GM23248 (cell line): ENCODE results near the gene DPP6. TPM values are rescaled to one million over a fixed set of nuclear protein-coding genes. Genes with fewer than 3 reads are reported as not detected.

Experiments used
- DNase-seq: peaks from one replicate; pipeline ENCODE4 v3.0.0-alpha.2; 2015
- H2AFZ ChIP-seq: fragments of 200-600 bp; sonication (generic); 2 replicates; pipeline ENCODE4 v1.6.1; 2016; ENCODE audit warnings: antibody characterized with exemption
- H3F3A ChIP-seq: fragments of 200-600 bp; sonication (generic); 2 replicates; pipeline ENCODE4 v1.6.1; 2016; ENCODE audit warnings: mild to moderate bottlenecking, antibody characterized with exemption, mixed run types; ENCODE audit not compliant: insufficient read depth
- H3K27ac ChIP-seq: fragments of 200-600 bp; sonication (generic); 2 replicates; pipeline ENCODE4 v1.5.1; 2016; ENCODE audit warnings: mild to moderate bottlenecking
- H3K27me3 ChIP-seq: fragments of 200-600 bp; sonication (generic); replicated peaks from 2 replicates; pipeline ENCODE4 v1.6.1; 2016; ENCODE audit warnings: mild to moderate bottlenecking; ENCODE audit not compliant: insufficient read depth
- H3K36me3 ChIP-seq: fragments of 200-600 bp; sonication (generic); 2 replicates; pipeline ENCODE4 v1.6.1; 2016; ENCODE audit warnings: low read depth, mild to moderate bottlenecking
- H3K4me1 ChIP-seq: fragments of 200-600 bp; sonication (generic); 2 replicates; pipeline ENCODE4 v1.6.1; 2016; ENCODE audit warnings: mild to moderate bottlenecking; ENCODE audit not compliant: insufficient read depth
- H3K4me2 ChIP-seq: fragments of 200-600 bp; sonication (generic); one replicate; pipeline ENCODE4 v1.6.1; 2016; ENCODE audit warnings: mild to moderate bottlenecking; ENCODE audit not compliant: unreplicated experiment
- H3K4me3 ChIP-seq: fragments of 200-600 bp; sonication (generic); 2 replicates; pipeline ENCODE4 v1.5.1; 2016; ENCODE audit warnings: mild to moderate bottlenecking
- H3K79me2 ChIP-seq: fragments of 200-600 bp; sonication (generic); 2 replicates; pipeline ENCODE4 v1.6.1; 2016; ENCODE audit warnings: mild to moderate bottlenecking; ENCODE audit not compliant: insufficient read depth
- H3K9ac ChIP-seq: fragments of 200-600 bp; sonication (generic); 2 replicates; pipeline ENCODE4 v1.6.1; 2016; ENCODE audit warnings: mild to moderate bottlenecking
- H3K9me2 ChIP-seq: fragments of 200-600 bp; sonication (generic); 2 replicates; pipeline ENCODE4 v1.6.1; 2016; ENCODE audit warnings: mixed run types, mild to moderate bottlenecking, moderate library complexity; ENCODE audit not compliant: insufficient read depth
- H3K9me3 ChIP-seq: fragments of 200-600 bp; sonication (generic); one replicate; pipeline ENCODE4 v1.6.1; 2017; ENCODE audit warnings: low read depth
- H4K20me1 ChIP-seq: fragments of 200-600 bp; sonication (generic); 2 replicates; pipeline ENCODE4 v1.6.0; 2016; ENCODE audit not compliant: insufficient read depth
- EZH2 ChIP-seq: fragments of 200-600 bp; sonication (generic); IDR thresholded peaks from 2 replicates; pipeline ENCODE4 v1.6.1; 2018; ENCODE audit warnings: antibody characterized with exemption, mild to moderate bottlenecking; ENCODE audit not compliant: insufficient read depth, poor library complexity, severe bottlenecking
- EZH2phosphoT487 ChIP-seq: fragments of 200-600 bp; sonication (generic); IDR thresholded peaks from 2 replicates; pipeline ENCODE4 v1.6.1; 2018; ENCODE audit warnings: antibody characterized with exemption, moderate library complexity, mild to moderate bottlenecking, low read depth; ENCODE audit not compliant: insufficient read depth
- WGBS, 2 experiments: methylation state at CpG; one replicate each; pipeline ENCODE4 v1.1.6; 2015 to 2017; ENCODE audit warnings: low lambda C conversion rate in 2 of 2, low coverage in 1 of 2; ENCODE audit errors: missing lambda C conversion rate in 2 of 2; 5-methylcytosine and 5-hydroxymethylcytosine counted together
- in situ Hi-C: fragments of 300-500 bp; cut with MboI; formaldehyde crosslinking; loops from 2 replicates; pipeline ENCODE4 v1.15.0; 2020
- polyA plus RNA-seq: library from polyadenylated mRNA; unstranded; fragments of >200 nt; fragmentation: Nextera tagmentation; extraction: Ambion mirVana; gene quantifications from 2 replicates; pipeline ENCODE4 v1.2.1, GENCODE V29; 2016
- total RNA-seq: library from RNA; depleted of rRNA; stranded (reverse); fragments of >200 nt; shearing (Covaris generic); gene quantifications from 2 replicates; pipeline ENCODE4 v1.2.3, GENCODE V29; 2014

Gene DPP6
- total and polyA plus RNA-seq, 2 experiments from 2014 or later, result not detected

- no peaks in the 10 kb centered on the region for H3K9me3 ChIP-seq
- no peak overlapping the region for H3K9ac ChIP-seq
- no peak for TF ChIP-seq EZH2phosphoT487
- no peak for TF ChIP-seq EZH2
- H4K20me1 ChIP-seq, result no peaks in the 10 kb centered on the region
- H3K4me1 ChIP-seq, result no peaks in the 10 kb centered on the region
- H3K27me3 ChIP-seq, result no peaks in the 10 kb centered on the region
- in situ Hi-C loops, result no loop called here
- 53 to 54% methylated on average over 8 of the region's 8 CpGs for WGBS, 2 experiments
- no peak for DNase-seq
- H3K4me3 ChIP-seq, result no peak overlapping the region
- H3K79me2 ChIP-seq, result no peaks in the 10 kb centered on the region
- no peak overlapping the region for H3K27ac ChIP-seq
- H3F3A ChIP-seq, result no peaks in the 10 kb centered on the region
- no peak overlapping the region for H3K4me2 ChIP-seq
- no peaks in the 10 kb centered on the region for H3K36me3 ChIP-seq
- H3K9me2 ChIP-seq, result no peaks in the 10 kb centered on the region
- H2AFZ ChIP-seq, result no peak overlapping the region
Observed at GRCh38 chr7:154882931-154883474, 830.8 kb downstream of the DPP6 start.

GRCh38 chr7:154884348-154884920 is 832.2 kb downstream of the DPP6 start:
- Histone ChIP-seq H3K36me3 (no peaks in the 10 kb centered on the region), H3K27me3 (no peaks in the 10 kb centered on the region), H3K4me2 (no peak overlapping the region), H3K9me3 (no peaks in the 10 kb centered on the region), H3K4me1 (no peaks in the 10 kb centered on the region), H2AFZ (no peak overlapping the region), H4K20me1 (no peaks in the 10 kb centered on the region), H3K9me2 (no peaks in the 10 kb centered on the region), H3K27ac (no peak overlapping the region), H3K4me3 (no peak overlapping the region), H3F3A (no peaks in the 10 kb centered on the region), H3K79me2 (no peaks in the 10 kb centered on the region), H3K9ac (no peak overlapping the region)
- TF ChIP-seq EZH2phosphoT487 (no peak), EZH2 (no peak)
- in situ Hi-C loops, result no loop called here
- no peak for DNase-seq
- WGBS, 2 experiments, result 41 to 46% methylated on average over 7 of the region's 7 CpGs

GRCh38 chr7:154886591-154886990 is 834.4 kb downstream of the DPP6 start:
- TF ChIP-seq EZH2, result no peak
- TF ChIP-seq EZH2phosphoT487, result no peak
- Histone ChIP-seq H3K4me3 (no peak overlapping the region), H4K20me1 (no peaks in the 10 kb centered on the region), H3K79me2 (no peaks in the 10 kb centered on the region), H3K36me3 (no peaks in the 10 kb centered on the region), H3K4me1 (no peaks in the 10 kb centered on the region), H3F3A (no peaks in the 10 kb centered on the region), H3K9ac (no peak overlapping the region), H2AFZ (no peak overlapping the region), H3K9me3 (no peaks in the 10 kb centered on the region), H3K4me2 (no peak overlapping the region), H3K27ac (no peak overlapping the region), H3K27me3 (no peaks in the 10 kb centered on the region), H3K9me2 (no peaks in the 10 kb centered on the region)
- DNase-seq, result no peak
- in situ Hi-C loops, result no loop called here
- 12 to 13% methylated on average over 9 of the region's 9 CpGs for WGBS, 2 experiments

- H3K27me3 ChIP-seq, result no peaks in the 10 kb centered on the region
- H3K4me2 ChIP-seq, result no peak overlapping the region
- H3K9me3 ChIP-seq, result no peaks in the 10 kb centered on the region
- 17 to 21% methylated on average over 3 of the region's 3 CpGs for WGBS, 2 experiments
- DNase-seq, result no peak
- no peak overlapping the region for H3K27ac ChIP-seq
- TF ChIP-seq EZH2phosphoT487 (no peak), EZH2 (no peak)
- in situ Hi-C loops, result no loop called here
- H3K9me2 ChIP-seq, result no peaks in the 10 kb centered on the region
- H3K9ac ChIP-seq, result no peak overlapping the region
- H3K79me2 ChIP-seq, result no peaks in the 10 kb centered on the region
- H3K4me1 ChIP-seq, result no peaks in the 10 kb centered on the region
- no peaks in the 10 kb centered on the region for H3K36me3 ChIP-seq
- H2AFZ ChIP-seq, result no peak overlapping the region
- no peaks in the 10 kb centered on the region for H3F3A ChIP-seq
- H3K4me3 ChIP-seq, result no peak overlapping the region
- H4K20me1 ChIP-seq, result no peaks in the 10 kb centered on the region
Observed at GRCh38 chr7:154888690-154889089, 836.5 kb downstream of the DPP6 start.

- no peaks in the 10 kb centered on the region for H4K20me1 ChIP-seq
- H3K79me2 ChIP-seq, result no peaks in the 10 kb centered on the region
- in situ Hi-C loops, result no loop called here
- no peaks in the 10 kb centered on the region for H3K9me2 ChIP-seq
- H3K27ac ChIP-seq, result no peak overlapping the region
- no peaks in the 10 kb centered on the region for H3K4me1 ChIP-seq
- no peak for DNase-seq
- no peaks in the 10 kb centered on the region for H3K9me3 ChIP-seq
- no peak overlapping the region for H3K9ac ChIP-seq
- H3F3A ChIP-seq, result no peaks in the 10 kb centered on the region
- H3K36me3 ChIP-seq, result no peaks in the 10 kb centered on the region
- H3K4me3 ChIP-seq, result no peak overlapping the region
- H3K27me3 ChIP-seq, result no peaks in the 10 kb centered on the region
- TF ChIP-seq EZH2phosphoT487 (no peak), EZH2 (no peak)
- no peak overlapping the region for H2AFZ ChIP-seq
- no peak overlapping the region for H3K4me2 ChIP-seq
- WGBS, 2 experiments, result 23 to 24% methylated on average over 15 to 17 of the region's 28 CpGs
Observed at GRCh38 chr7:154892459-154892858, 840.3 kb downstream of the DPP6 start.
